GM12865 (cell line): Measurements from ENCODE around the gene TTLL7.

Source experiments
- DNase-seq: peaks from one replicate; pipeline ENCODE4 v3.0.0; 2010; ENCODE audit warnings: low read depth
- H3K4me3 ChIP-seq: 2 replicates; pipeline ENCODE4 v1.5.1; 2011; ENCODE audit warnings: mild to moderate bottlenecking, low read depth, low read length, control low read depth
- TF ChIP-seq, protein P1 (sequence below): IDR thresholded peaks from 2 replicates; pipeline ENCODE4 v1.5.1; 2011; ENCODE audit warnings: low read length, control low read depth, low read depth, inconsistent platforms; ENCODE audit not compliant: insufficient read depth; ENCODE audit errors: missing control alignments

The TTLL7 gene

DNA sequence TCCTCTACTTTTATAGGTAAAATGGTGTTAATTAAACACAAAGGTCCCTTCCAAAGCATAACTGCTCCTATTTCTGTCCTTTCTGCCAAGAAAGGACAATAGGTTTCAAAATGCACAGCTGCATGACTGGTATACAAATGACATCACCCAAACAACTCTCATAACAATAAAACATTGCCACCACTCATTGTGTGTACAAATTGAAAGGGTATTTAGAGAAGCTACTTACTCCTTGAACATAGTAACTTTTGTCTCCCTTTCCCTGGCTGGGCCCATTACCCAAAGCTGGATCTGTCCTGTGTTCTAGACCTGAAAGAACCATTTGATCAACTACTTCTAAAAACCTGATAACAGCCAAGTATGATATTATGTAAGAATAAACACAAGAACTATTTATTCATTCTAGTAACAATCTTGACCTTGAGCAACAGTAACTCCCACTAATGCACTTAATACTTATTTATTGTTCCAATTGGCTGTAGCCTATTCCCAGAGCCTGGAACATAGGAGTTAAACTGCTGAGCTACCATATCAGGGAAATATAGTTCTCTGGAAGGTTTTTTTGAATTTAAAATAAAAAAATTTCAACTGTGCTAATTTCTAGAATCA is 38.2 kb downstream of the TTLL7 start:
- H3K4me3 ChIP-seq = no peak overlapping the region
- no peak for DNase-seq
- TF ChIP-seq, protein P1, sequence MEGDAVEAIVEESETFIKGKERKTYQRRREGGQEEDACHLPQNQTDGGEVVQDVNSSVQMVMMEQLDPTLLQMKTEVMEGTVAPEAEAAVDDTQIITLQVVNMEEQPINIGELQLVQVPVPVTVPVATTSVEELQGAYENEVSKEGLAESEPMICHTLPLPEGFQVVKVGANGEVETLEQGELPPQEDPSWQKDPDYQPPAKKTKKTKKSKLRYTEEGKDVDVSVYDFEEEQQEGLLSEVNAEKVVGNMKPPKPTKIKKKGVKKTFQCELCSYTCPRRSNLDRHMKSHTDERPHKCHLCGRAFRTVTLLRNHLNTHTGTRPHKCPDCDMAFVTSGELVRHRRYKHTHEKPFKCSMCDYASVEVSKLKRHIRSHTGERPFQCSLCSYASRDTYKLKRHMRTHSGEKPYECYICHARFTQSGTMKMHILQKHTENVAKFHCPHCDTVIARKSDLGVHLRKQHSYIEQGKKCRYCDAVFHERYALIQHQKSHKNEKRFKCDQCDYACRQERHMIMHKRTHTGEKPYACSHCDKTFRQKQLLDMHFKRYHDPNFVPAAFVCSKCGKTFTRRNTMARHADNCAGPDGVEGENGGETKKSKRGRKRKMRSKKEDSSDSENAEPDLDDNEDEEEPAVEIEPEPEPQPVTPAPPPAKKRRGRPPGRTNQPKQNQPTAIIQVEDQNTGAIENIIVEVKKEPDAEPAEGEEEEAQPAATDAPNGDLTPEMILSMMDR = no peak

DNA sequence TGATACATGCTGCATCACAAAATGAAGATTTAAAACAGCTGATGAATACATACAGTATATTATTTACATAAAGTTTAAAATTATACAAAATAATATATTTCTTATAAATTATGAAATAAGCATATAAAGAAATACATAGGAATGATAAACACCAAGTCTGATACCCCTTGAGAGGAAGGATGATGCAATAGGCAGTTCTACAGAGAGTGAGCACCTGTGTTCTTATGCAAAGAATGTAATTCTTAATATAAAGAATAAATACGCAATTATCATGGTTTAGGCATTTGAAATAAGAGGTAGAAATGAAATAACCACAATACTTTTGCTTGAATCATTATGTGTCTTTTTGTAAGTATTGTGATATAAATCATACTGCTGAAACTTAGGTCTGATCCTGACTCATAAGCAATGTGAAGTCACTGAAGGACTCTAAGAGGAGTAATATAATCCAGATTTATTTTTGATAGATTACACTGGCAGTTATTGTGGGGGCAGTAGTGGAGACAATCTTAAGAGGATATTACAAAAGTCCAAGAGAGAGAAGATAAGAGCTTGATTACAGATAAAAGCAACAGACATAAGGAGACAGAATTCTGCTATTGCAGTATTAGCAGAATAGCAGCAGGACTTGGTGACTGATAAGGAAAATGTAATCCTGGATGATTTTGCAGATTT is 39.0 kb downstream of the TTLL7 start:
- TF ChIP-seq, protein P1 = no peak
- no peak for DNase-seq
- H3K4me3 ChIP-seq = no peak overlapping the region

DNA sequence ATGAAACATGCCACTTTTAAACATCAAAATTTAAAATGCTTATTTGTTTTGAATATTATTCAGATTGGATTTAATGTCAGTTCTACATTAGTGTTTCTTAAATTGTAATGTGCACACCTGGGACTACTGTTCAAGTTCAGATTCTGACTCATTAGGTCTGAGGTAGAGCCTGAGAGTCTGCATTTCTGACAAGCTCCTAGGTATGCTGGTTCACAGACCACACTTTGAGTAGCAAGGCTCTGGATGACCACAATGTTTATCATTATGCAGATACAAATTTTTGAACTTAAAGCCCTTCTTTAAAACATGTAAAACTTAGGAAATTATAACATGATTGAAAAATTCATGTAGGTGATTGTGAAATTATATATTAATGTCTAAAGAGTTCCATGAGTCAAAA is 40.2 kb downstream of the TTLL7 start:
- no peak for DNase-seq

DNA sequence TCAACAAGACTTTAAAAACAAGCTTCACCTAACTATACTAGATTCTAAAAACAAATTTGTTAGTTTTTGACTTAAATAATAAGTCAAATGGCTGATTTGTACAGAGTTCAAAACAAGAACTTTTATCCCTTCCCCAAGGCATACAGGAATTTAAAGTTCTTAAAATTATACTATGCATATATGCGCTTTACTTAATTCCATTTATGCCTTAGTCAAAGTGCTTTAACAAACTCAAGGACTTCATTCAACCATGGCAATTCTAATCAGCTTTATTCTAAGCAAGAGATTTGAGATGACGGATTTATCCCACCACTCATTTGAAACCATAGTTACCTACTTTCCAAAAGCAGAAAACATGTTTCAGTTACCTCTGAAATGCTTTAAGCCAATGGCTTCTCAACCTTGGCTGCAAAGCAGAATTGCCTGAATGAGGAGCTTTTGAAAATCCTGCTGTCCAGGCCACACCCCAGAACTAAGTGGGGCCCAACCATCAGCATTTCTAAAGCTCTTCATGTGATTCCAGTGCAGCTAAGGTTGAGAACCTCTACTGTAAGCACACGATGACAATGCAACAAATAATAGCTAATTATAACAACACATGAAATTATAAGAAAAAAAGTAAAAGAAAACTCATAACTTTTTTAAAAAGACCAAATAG is 44.6 kb downstream of the TTLL7 start:
- H3K4me3 ChIP-seq = no peak overlapping the region
- TF ChIP-seq, protein P1 = no peak
- DNase-seq = no peak

More for the DNA sequence above, 40.2 kb downstream of the TTLL7 start:
- no peak overlapping the region for H3K4me3 ChIP-seq
- TF ChIP-seq, protein P1 = no peak

DNA sequence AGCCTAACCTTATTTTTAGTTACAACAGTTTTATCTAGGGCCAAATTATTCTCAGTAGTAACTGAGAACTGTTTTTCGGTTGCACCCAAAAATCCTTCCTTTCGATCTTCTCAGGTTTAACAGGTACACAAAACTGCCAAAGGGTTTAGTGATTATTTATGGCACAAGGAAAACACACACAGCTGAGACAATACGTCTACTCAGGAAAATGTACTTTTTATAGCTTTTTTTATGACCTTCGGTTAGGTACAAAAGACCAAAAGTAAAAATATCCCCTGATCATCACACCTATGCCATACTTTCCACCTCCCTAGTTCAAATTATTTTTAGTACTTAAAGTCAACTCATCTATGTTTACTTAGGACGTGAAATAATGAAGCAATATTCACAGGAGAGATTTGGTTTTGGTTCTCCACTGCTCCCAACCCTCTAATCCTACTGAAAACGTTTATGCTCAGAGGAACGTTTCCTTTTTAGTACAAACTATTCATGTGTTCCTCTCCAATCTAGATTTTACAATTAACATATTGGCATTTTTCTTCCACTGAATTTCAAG is 48.7 kb downstream of the TTLL7 start:
- TF ChIP-seq, protein P1 = no peak

DNA sequence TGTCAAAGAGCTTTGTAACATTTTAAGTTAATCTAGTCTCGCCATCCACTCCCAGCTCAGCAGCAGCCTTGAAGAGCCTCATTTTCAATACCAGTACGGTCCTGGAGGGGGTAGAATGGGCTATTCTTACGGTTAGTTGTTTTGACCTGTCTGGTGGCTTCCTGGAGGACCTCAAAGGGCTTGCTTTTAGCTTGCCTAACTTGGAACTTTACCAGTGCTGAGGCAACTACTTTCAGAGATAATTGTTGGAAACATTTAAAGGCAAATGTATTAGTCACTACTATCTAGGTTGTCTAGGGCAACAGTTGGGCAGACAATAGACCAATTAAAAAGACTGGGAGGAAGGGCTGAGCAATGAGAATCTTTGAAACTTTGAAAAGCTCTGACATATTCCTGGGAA is 56.0 kb downstream of the TTLL7 start:
- TF ChIP-seq, protein P1 = no peak
- no peak overlapping the region for H3K4me3 ChIP-seq
- no peak for DNase-seq

More for the DNA sequence above, 48.7 kb downstream of the TTLL7 start:
- no peak overlapping the region for H3K4me3 ChIP-seq
- DNase-seq = no peak
